Measurements from ENCODE around the gene ANKRD34B. TPM values are rescaled to one million over a fixed set of nuclear protein-coding genes. Genes with fewer than 3 reads are reported as not detected.

The ANKRD34B gene
- total RNA-seq, 2 experiments from 2014 or later = not detected

DNA sequence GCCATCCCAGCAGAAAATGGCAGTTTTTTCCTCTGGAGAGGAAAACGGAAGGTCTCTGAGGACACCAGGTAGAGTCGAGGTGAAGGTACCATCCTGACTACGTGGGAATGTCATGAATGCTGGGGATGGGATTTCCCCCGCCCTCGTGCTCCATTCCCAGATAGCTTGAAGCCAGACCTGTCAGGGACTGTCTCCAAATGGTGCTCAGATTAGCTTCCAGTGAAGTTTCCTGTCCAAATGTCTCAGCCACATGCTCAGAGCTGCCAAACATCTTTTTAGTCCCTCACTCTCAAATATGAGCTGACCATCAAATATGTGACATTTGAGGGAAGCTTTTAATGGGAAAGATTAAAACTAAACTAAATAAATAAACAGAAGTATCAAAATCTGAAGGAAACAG is 7.6 kb upstream of the ANKRD34B start:
- H3K27ac ChIP-seq (ENCODE audit: low read depth in 1 of 2, low read length in 2 of 2) = no peak overlapping the region
- Mint-ChIP-seq H3K27me3 (peaks cover 48% of the 10 kb centered on the region), H3K36me3 (ENCODE audit: low read depth) (no peaks in the 10 kb centered on the region), H3K4me1 (ENCODE audit: low read depth) (no peaks in the 10 kb centered on the region), H3K27ac (no peak overlapping the region), H3K4me3 (no peak overlapping the region), H3K9me3 (no peaks in the 10 kb centered on the region)
- ChIA-PET POLR2A (no interaction called here), CTCF (no interaction called here)
- H3K4me3 ChIP-seq (ENCODE audit: low read length) = no peak overlapping the region
- no peak for ATAC-seq (ENCODE audit: poor library complexity)
- peaks cover 10 to 13% of the 10 kb centered on the region in 2 experiments for H3K27me3 ChIP-seq (ENCODE audit: control insufficient read depth in 1 of 2, insufficient read depth in 2 of 2, low read length in 2 of 2)
- no peaks in the 10 kb centered on the region for H3K36me3 ChIP-seq (ENCODE audit: insufficient read depth, low read length)
- H3K9me3 ChIP-seq (ENCODE audit: control insufficient read depth in 1 of 2, insufficient read depth in 1 of 2, low read length in 2 of 2) = no peaks in the 10 kb centered on the region
- intact Hi-C loops (cut with DNase I, micrococcal nuclease) = no loop called here
- DNase-seq = no peak
- H3K4me1 ChIP-seq (ENCODE audit: insufficient read depth, low read length) = no peaks in the 10 kb centered on the region
- TF ChIP-seq, protein P1, sequence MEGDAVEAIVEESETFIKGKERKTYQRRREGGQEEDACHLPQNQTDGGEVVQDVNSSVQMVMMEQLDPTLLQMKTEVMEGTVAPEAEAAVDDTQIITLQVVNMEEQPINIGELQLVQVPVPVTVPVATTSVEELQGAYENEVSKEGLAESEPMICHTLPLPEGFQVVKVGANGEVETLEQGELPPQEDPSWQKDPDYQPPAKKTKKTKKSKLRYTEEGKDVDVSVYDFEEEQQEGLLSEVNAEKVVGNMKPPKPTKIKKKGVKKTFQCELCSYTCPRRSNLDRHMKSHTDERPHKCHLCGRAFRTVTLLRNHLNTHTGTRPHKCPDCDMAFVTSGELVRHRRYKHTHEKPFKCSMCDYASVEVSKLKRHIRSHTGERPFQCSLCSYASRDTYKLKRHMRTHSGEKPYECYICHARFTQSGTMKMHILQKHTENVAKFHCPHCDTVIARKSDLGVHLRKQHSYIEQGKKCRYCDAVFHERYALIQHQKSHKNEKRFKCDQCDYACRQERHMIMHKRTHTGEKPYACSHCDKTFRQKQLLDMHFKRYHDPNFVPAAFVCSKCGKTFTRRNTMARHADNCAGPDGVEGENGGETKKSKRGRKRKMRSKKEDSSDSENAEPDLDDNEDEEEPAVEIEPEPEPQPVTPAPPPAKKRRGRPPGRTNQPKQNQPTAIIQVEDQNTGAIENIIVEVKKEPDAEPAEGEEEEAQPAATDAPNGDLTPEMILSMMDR (IDR thresholded peaks at IDR 0.05) = no peak

DNA sequence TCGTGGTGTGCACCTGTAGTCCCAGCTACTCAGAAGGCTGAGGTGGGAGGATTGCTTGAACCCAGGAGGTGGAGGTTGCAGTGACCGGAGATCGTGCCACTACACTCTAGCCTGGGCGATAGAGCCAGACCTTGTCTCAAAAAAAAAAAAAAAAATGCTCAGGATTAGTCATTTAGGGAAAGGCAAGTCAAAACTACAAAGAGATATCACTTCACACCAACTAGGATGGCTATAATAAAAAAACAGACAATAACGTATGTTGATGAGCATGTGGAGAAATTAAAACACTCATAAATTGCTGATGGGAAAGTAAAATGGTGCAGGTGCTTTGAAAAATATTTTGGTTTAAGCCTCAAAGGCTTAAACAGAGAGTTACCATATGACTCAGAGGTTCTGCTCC is 6.3 kb upstream of the ANKRD34B start:
- no peaks in the 10 kb centered on the region for H3K36me3 ChIP-seq (ENCODE audit: insufficient read depth, low read length)
- ChIA-PET POLR2A (no interaction called here), CTCF (no interaction called here)
- Mint-ChIP-seq H3K9me3 (no peaks in the 10 kb centered on the region), H3K4me3 (no peak overlapping the region), H3K4me1 (ENCODE audit: low read depth) (no peaks in the 10 kb centered on the region), H3K36me3 (ENCODE audit: low read depth) (no peaks in the 10 kb centered on the region), H3K27ac (no peak overlapping the region), H3K27me3 (peaks cover 58% of the 10 kb centered on the region)
- ATAC-seq (ENCODE audit: poor library complexity) = no peak
- no peaks in the 10 kb centered on the region for H3K9me3 ChIP-seq (ENCODE audit: control insufficient read depth in 1 of 2, insufficient read depth in 1 of 2, low read length in 2 of 2)
- H3K27ac ChIP-seq (ENCODE audit: low read depth in 1 of 2, low read length in 2 of 2) = no peak overlapping the region
- H3K4me3 ChIP-seq (ENCODE audit: low read length) = no peak overlapping the region
- intact Hi-C loops (cut with DNase I, micrococcal nuclease) = no loop called here
- no peak for DNase-seq
- TF ChIP-seq, protein P1 (IDR thresholded peaks at IDR 0.05) = no peak
- H3K27me3 ChIP-seq (ENCODE audit: control insufficient read depth in 1 of 2, insufficient read depth in 2 of 2, low read length in 2 of 2) = peaks cover 19 to 24% of the 10 kb centered on the region in 2 experiments
- H3K4me1 ChIP-seq (ENCODE audit: insufficient read depth, low read length) = no peaks in the 10 kb centered on the region

DNA sequence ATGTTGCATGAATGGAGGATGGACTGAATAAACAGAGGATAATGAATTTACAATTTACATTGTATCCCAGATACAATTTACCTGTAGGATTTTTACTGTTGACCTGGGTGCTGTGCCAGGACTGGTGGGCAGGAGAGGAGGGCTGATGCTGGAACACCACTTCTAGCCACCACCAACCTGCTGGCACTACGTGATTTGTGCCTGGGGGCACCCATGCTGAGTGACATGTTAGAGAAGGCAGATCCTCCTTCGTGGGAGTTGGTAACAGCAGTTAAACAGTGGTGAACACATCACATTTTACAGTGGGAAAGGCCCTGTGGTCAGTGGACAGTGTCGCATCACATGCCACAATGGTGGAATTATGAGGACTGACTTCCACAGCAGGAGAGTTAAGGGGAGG is 3.0 kb upstream of the ANKRD34B start:
- Histone ChIP-seq H3K4me1 (ENCODE audit: insufficient read depth, low read length) (peaks cover 13% of the 10 kb centered on the region), H3K27me3 (ENCODE audit: control insufficient read depth in 1 of 2, insufficient read depth in 2 of 2, low read length in 2 of 2) (peaks cover 35 to 55% of the 10 kb centered on the region in 2 experiments), H3K27ac (ENCODE audit: low read depth in 1 of 2, low read length in 2 of 2) (no peak overlapping the region), H3K36me3 (ENCODE audit: insufficient read depth, low read length) (no peaks in the 10 kb centered on the region), H3K9me3 (ENCODE audit: control insufficient read depth in 1 of 2, insufficient read depth in 1 of 2, low read length in 2 of 2) (peaks cover 0 to 5% of the 10 kb centered on the region in 2 experiments), H3K4me3 (ENCODE audit: low read length) (no peak overlapping the region)
- ChIA-PET CTCF (no interaction called here), POLR2A (no interaction called here)
- Mint-ChIP-seq H3K4me3 (no peak overlapping the region), H3K27me3 (peaks cover 77% of the 10 kb centered on the region), H3K9me3 (no peaks in the 10 kb centered on the region), H3K4me1 (ENCODE audit: low read depth) (no peaks in the 10 kb centered on the region), H3K36me3 (ENCODE audit: low read depth) (no peaks in the 10 kb centered on the region), H3K27ac (no peak overlapping the region)
- ATAC-seq (ENCODE audit: poor library complexity) (no peak), DNase-seq (no peak)
- TF ChIP-seq, protein P1 (IDR thresholded peaks at IDR 0.05) = no peak
- intact Hi-C loops (cut with DNase I, micrococcal nuclease) = no loop called here

All from CD4-positive, alpha-beta T cell (primary cell).